GM11168 (cell line): Measurements from ENCODE around the gene SYNDIG1.

Source experiments
- in situ Hi-C: fragments of 300-500 bp; cut with MboI; formaldehyde crosslinking; loops from one replicate; pipeline ENCODE4 v1.12.0; 2022; ENCODE audit warnings: low sequenced_read_pairs; ENCODE audit not compliant: unreplicated experiment

SYNDIG1 gene

DNA sequence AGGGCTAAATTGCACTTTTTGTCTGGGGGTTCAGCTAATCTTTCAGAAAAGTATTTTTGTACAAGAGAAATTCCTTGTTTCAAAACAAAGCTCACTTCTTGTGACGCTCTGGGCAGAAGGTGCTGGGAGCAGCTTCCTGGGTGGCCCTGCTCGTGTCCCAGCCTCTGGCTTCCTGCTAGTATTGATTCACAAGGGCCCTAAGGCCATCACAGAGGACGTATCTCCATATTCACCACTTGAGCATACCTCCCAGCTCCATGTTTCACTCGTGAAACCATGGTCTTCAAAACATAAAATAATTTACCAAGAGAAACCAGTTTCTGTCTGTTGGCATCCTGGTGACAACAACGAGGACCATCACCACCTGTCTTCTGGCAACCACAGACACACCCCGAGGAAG lies 49.1 kb downstream of the SYNDIG1 start:
- in situ Hi-C loops, result no loop called here

DNA sequence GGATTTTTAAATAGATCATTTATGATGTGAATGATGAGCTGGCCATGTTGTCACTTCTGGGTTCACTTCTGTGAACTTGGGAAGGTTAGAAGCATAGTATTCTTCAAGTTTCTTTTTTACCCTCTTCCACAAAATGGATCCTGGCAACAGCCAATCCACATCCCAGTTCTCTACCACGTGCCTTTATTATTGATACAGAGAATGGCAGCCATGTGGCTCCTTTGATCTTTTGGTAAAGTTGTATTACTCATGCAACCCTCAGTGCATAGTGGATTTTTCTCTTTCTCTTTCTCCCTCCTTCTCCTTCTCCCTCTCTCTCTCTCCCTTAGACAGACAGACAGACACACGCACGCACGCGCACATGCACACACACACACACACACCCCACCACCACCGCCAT lies 50.0 kb downstream of the SYNDIG1 start:
- in situ Hi-C loops, result no loop called here

DNA sequence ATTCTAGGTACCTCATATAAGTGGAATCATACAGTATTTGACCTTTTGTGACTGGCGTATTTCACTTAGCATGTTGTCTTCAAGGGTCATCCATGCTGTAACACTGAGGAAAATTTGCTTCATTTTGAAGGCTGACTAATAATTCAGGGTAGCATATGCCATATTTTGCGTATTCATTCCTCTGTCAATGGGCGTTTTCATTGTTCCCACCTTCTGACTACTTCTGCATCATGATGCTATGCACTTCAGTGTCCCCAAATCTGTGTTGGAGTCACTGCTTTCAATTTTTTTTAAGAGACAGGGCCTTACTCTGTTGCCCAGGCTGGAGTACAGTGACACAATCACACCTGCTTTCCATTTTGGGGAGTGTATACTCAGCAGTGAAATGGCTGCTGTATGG lies 51.6 kb downstream of the SYNDIG1 start:
- in situ Hi-C loops, result no loop called here

DNA sequence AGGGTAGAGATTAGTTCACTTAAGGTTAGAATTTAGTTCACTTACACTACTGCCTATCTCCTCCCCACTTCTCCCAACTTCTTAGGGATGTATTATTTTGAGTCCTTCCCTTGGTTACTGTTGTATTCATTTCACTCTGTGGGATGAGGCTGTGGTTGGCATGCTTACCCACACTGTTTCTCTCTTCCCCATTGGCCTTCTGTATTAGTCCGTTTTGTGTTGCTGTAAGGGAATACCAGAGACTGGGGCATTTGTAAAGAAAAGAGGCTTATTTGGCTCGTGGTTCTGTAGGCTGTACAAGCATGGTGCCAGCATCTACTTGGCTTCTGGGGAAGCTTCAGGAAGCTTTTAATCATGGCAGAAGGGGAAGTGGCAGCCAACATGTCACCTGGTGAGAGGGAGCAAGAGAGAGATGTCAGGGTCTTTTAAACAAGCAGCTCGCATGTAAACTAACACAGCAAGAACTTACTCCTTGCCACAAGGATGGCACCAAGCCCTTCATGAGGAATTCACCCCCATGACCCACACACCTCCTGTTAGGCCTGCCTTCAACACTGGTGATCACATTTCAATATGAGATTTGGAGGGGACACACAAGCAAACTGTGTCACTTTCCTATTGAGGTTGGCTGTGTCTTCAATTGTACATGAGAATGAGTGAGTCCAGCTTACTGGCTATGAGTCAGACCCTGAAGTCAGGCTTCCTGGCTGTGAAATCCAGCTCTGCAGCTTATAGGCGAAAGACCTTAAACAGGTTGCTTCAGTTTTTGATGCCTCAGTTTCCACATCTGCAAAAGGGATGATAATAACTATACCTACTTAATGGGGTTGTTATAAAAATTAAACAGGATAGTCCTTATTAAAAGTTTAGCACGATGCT lies 53.3 kb downstream of the SYNDIG1 start:
- in situ Hi-C loops, result no loop called here

DNA sequence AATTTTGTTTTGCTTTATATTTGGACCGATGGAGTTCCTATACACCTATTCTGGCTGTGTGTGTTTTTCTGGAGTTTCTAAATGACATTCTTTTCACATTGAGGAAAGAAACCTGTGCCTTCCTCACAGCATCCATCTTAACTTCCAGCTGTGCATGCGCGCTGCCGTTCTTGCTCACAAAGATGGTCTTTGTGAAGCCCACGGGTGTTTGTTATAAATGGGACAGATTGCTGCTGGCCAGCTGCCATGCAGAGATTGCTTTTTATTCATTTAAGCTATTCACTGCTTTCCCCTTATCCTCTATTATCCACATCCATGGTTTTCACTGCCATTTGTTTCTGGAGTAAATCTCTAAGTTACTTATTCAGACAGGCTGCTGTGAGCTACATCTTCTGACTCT lies 54.2 kb downstream of the SYNDIG1 start:
- in situ Hi-C loops, result no loop called here

DNA sequence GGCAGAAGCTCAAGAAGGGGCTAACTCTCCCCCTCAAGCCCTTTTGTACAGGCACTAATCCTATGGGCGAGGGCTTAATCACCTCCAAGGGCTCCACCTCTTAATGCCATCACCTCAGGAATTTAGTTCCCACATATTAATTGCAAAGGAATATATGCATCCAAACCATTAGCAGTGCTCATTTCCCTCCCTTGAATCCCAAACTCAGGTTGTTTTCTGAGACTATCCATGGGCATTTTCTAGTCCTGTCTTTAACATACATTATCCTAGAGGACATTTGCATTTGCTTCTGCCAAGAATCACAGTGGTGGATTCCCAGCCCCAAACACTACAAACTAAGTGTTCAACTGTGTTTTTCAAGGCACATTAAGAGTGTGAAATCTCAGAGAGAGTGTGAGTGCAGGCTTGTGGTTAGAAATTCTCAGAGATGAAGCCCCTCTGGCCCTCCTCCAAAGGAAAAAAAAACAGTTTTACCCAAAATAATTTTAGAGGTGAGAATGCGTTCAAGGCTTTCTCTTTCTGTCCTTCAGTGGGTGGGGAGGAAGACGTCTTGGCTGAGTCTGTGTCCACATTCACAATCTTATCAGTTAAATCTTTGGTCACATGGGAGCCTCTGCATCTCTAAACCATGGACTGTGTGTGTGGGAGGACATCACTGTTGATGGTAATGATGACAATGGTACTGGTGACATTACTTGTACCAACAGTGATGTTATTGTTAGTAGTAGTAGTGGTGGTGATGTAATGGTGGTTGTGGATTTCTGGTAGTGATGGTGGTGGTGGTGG lies 59.3 kb downstream of the SYNDIG1 start:
- in situ Hi-C loops, result no loop called here

DNA sequence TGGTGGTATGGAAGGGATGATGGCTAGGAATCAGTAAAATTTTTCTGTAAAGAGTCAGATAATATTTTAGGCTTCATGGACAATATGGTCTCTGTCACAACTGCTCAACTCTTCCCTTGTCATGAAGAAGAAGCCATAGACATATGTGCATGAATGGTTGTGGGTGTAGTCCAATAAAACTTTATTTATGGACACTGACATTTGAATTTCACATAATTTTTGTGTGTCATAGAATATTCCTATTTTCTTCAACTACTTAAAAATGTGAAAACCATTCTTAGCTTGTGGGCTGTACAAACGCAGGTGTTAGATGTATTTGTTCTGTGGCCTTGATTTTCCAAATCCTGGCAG lies 59.9 kb downstream of the SYNDIG1 start:
- in situ Hi-C loops, result no loop called here

DNA sequence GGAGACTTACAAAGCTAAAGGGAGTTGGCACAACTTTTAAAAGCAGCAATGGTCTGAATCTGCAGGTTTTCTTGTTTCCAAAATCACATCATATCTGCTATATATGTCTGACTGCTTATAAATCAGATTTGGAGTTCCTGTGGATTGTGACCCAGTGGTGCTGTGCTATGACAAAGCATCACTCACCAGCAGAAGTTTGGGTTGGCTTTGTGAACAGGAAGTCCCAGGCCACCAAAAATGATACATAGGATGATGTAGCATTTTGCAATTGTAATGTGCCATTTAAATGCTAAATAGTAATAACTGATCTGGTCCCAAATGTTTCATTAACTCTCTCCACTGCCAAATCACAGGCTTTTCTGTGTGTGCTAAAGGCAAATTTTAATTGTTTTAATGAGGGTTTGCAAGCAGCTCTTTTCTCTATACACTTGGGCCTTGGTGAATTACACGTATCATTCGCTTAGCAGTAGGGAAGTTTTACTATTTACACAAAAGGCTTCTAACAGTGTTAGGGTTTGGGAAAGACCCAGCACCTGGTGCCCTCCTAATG lies 60.8 kb downstream of the SYNDIG1 start:
- in situ Hi-C loops, result no loop called here

DNA sequence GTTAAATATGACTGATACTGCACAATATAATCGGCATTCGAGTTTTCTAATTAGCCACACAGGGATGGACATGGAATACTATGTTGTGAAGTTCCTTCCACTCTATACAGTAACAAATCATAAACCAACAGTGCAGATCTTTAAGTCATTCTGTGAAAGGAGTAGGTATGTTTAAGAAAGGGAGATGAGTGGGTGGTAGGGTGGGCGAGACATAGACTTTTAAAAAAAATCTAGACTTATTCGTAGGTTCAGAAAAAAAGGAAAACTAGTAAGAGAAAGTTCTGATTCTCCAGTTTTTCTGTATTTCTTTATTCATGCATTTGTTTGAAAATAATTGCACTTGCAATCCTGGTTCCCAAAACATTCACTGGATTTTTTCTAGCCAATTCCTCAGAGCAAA lies 61.8 kb downstream of the SYNDIG1 start:
- in situ Hi-C loops, result no loop called here

DNA sequence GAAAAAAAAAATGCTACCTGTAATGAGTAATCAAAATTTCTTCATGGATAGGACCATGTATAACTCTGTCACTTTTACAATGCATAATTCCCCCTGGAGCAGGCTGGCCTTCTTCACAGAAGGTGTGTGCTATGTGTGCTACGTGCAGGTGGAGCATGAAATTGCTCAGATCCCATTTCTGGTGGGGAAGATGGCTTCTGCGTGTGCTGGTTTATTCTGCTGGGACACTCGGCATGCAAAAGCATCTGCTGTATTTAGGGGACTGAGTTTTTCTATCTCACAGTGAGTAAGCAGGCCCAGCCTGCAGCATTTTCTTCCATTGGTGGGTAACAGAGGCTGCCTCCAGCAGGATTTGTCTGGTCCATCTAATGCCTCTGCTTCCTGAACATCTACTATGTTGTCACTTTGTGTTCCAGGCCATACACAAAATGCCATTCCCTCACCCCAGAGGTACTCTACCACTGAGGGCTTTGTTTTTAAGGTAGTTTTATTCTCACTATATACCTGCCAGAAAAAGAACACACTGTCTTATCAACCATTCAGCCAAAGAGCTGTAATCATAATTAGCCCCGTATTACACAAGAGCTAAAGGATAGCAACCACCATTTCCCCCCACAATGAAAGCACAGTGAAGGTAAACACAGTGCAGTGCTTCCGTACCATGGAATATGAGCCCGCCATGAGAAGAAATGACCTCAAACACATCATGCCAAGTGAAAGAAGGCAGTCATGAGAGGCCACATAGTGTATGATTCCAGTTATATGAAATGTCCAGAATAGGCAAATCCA lies 62.4 kb downstream of the SYNDIG1 start:
- in situ Hi-C loops, result no loop called here

DNA sequence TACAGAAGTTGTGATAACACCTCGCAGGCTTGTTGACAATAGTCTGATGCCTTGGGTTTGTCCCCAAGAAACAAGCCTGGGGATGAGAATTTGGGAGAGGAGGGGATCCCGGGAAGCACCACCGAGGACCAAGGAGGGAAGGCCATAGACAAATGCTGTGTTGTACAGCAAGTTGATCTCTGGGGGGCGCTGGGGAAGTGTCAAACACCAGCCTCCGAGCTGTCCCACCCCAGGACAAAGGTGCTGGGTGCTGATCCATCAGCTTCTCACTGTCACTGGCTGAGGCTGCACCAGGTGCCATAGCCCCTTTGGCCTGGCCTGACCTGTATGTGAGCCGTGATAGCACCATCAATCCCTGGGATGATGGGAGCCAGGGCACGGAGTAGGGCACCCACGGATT lies 64.0 kb downstream of the SYNDIG1 start:
- in situ Hi-C loops, result no loop called here

DNA sequence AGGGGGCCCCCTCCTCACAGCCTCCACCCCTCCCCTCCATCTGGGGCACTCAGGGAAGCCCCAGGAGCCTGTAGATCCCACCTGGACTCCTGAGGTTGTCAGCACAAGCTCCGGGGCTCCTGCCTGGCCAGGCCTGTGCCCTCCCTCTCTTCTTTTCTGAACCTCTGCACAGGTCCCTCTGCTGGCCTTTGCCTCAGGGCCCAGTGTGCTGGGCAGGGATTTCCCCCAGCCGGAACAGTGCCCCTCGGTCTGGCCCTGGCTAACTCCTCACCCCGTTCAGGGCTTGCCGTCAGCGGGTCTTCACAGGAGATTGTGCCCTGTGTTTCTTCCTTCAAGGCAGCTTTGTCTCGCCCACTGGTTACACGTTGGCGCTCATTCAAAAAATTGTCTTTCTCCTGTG lies 64.9 kb downstream of the SYNDIG1 start:
- in situ Hi-C loops, result no loop called here

DNA sequence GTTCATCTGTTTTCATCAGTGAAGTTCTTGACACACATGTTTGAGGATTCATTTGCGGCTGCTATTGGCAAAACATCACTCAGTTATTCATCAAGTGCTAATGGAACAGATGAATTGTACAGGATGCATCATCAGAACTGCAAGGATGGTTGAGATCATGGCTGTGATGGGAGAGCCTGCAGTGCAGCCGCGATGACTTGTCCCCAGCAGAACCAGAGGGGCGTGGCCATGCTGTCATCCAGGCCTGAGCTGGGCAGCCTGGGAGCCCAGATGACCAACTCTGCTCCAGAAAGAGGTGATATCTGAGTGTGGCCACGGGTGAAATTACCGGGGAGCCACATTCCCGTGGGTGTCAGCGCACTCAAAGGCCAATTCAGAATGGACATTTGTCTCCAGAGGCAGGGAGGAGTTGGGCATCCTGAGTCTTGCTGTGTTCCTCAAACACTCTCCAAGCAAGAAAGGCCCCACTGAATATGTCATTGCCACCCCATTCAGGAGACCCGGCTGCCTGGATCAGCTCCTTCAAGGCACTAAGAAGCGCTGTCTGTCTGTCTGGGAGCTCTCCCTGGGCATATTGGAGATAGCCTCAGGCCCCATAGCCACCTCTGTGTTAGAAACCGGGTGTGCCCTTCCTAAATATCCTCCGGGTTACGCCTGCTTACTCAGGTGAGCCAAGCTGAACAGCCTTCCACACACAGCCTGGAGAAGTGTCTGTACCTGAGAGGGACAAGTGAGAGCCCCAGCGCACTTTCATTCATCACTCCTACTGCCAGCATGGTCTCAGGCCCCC lies 66.7 kb downstream of the SYNDIG1 start:
- in situ Hi-C loops, result no loop called here

DNA sequence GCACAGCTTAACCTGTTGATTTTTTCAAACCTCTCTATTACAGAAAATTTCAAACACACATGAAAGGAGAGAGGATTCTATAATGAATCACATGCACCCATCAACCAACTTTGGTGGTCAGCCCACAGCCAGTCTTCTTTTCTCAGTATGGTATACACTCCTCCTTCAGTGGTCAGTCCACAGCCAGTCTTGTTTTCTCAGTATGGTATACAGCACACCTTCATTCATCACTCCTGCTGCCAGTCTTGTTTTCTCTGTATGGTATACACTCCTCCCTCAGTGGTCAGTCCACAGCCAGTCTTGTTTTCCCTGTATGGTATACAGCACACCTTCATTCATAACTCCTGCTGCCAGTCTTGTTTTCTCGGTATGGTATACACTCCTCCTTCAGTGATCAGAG lies 67.8 kb downstream of the SYNDIG1 start:
- in situ Hi-C loops, result no loop called here

DNA sequence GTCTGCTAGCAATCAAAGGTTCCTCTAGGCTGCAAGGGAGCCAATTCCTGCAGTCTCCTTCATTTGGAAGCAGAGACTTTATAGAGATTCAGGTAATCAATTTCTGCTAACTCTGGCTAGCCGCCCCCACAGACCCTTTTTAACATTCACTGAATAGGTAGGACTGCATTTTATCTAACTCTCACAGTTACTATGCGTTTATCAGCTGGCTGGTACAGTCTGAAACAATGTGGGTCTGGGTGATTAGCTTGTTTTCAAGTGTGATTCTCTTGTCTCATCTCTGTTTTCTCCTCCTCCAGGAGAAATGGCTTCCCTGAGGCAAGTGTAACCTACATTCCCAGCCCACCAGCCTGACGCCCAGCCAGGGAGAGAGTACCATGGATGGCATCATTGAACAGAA lies 73.3 kb downstream of the SYNDIG1 start:
- in situ Hi-C loops, result no loop called here

DNA sequence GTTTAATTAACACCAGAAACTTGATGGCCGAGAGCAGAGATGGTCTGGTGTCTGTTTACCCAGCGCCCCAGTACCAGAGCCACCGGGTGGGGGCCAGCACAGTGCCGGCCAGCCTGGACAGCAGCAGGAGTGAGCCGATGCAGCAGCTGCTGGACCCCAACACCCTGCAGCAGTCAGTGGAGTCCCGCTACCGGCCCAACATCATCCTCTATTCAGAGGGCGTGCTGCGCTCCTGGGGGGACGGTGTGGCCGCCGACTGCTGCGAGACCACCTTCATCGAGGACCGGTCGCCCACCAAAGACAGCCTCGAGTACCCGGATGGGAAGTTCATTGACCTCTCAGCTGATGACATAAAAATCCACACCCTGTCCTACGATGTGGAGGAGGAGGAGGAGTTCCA lies 73.7 kb downstream of the SYNDIG1 start:
- in situ Hi-C loops, result no loop called here

DNA sequence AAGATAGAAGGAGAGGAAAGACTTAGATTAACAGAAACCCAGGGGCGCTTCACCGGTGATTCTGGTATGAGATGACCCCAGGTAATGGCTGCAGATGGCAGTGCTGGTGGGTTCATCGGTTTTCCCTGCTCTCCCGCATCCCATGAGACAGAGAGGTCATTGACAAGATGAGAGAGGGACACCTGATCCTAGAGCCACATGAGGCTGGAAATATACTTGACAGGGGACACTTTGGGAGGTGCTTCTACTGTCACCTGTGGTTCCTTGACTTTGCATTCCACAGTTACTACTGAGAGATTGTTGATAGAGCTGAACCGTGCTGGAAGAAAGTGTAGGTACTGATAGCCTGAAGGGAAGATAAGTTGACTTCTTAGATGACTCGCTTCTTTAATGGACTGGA lies 74.3 kb downstream of the SYNDIG1 start:
- in situ Hi-C loops, result no loop called here

DNA sequence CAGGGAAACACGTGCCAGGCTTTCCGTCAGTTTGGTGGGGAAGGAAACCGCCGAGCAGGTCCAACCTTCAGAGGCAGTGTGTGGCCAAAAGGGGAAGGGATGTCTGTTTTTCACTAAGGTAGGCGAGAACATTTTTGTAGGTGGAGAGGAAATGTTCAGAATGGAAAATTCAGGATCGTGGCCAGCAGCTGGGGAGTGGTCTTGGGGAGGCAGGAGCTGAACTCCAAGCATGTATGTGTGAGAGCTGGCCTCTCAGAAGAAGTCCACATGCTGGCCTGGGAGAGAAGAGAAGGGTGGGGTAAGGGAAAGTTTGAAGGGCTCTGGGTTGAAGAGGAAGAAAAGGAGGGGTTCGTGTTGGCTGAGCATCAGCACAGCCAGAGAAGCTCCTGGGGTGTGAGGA lies 74.9 kb downstream of the SYNDIG1 start:
- in situ Hi-C loops, result no loop called here

DNA sequence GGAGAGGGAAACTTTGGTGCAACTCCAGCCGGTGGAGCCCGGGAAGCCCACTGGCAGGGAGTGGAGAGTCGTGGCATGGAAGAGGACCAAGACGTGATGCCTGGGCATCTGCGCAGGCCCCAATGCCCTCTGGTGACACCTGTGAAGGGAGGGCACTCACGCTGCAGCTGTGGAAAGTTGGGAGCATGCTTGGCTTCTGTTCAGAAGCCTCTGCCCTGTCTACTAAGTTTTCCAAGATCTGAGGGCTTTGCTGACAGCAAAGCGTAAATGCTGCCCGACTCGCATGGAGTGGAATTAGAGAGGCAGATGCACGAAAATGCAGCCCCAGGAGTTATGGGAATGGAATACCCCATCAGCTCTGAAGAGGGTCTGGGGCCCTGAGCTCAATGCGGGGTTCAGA lies 75.7 kb downstream of the SYNDIG1 start:
- in situ Hi-C loops, result no loop called here
